Fibroblast of lung (primary cell): ENCODE results near the gene CAPNS1.
"Not testable (repeated sequence)": the region's sequence is repeated elsewhere in the genome, so short reads cannot be mapped to it uniquely, and the experiment has no call there.

Source experiments
- EZH2 ChIP-seq: IDR thresholded peaks from 2 replicates; pipeline ENCODE4 v1.5.1; 2012; ENCODE audit warnings: low read length, control low read depth, mild to moderate bottlenecking; ENCODE audit errors: missing control alignments
- TF ChIP-seq, protein P1 (sequence below), 2 donors: IDR thresholded peaks in 1 of 2; conservative IDR thresholded peaks in 1 of 2; 1 replicate in 1 of 2; 2 replicates in 1 of 2; pipeline ENCODE4 v1.5.1; 2011 to 2012; ENCODE audit warnings: low read length in 2 of 2, control low read depth in 1 of 2, inconsistent platforms in 1 of 2, low read depth in 1 of 2, mild to moderate bottlenecking in 1 of 2

DNA sequence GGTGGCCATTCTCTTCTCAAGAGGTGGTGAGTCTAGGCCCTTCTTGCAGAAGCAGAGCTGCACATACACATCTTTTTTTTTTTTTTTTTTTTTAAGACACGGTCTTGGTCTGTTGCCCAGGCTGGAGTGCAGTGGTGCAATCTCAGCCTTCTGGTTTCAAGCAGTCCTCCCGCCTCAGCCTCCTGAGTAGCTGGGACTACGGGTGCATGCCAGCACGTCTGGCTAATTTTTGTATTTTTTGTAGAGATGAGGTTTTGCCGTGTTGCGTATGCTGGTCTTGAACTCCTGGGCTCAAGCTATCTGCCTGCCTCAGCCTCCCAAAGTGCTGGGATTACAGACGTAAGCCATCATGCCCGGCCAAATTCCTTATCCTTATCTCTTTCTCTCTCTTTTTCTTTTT, 34.0 kb downstream of the CAPNS1 start:
- TF ChIP-seq EZH2: not testable (repeated sequence)
- TF ChIP-seq, protein P1, sequence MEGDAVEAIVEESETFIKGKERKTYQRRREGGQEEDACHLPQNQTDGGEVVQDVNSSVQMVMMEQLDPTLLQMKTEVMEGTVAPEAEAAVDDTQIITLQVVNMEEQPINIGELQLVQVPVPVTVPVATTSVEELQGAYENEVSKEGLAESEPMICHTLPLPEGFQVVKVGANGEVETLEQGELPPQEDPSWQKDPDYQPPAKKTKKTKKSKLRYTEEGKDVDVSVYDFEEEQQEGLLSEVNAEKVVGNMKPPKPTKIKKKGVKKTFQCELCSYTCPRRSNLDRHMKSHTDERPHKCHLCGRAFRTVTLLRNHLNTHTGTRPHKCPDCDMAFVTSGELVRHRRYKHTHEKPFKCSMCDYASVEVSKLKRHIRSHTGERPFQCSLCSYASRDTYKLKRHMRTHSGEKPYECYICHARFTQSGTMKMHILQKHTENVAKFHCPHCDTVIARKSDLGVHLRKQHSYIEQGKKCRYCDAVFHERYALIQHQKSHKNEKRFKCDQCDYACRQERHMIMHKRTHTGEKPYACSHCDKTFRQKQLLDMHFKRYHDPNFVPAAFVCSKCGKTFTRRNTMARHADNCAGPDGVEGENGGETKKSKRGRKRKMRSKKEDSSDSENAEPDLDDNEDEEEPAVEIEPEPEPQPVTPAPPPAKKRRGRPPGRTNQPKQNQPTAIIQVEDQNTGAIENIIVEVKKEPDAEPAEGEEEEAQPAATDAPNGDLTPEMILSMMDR (conservative IDR thresholded peaks at IDR 0.05 in 1 of 2, IDR thresholded peaks at IDR 0.05 in 1 of 2; ENCODE audit: low read depth in 1 of 2, low read length in 2 of 2): not testable (repeated sequence)
